Transverse colon (tissue), 4 donors: ENCODE measurements around the gene OR4D1. TPM values are rescaled to one million over a fixed set of nuclear protein-coding genes. Genes with fewer than 3 reads are reported as not detected.

ENCODE experiments used
- DNase-seq: peaks from one replicate; pipeline ENCODE4 v3.0.0-alpha.2; 2019
- H3K27ac ChIP-seq, 4 donors: fragments of 200-600 bp; sonication (generic); 2 replicates each; pipeline ENCODE4 v1.5.1; 2016 to 2018; ENCODE audit warnings: inconsistent platforms in 4 of 4
- H3K27me3 ChIP-seq: fragments of 200-600 bp; sonication (generic); 2 replicates; pipeline ENCODE4 v1.5.1; 2017; ENCODE audit warnings: inconsistent platforms
- H3K36me3 ChIP-seq, 4 donors: fragments of 200-600 bp; sonication (generic); 2 replicates each; pipeline ENCODE4 v1.5.1; 2017 to 2019; ENCODE audit warnings: inconsistent platforms in 4 of 4
- H3K4me1 ChIP-seq, 4 donors: fragments of 200-600 bp; sonication (generic); 2 replicates each; pipeline ENCODE4 v1.5.1; 2017 to 2020; ENCODE audit warnings: inconsistent platforms in 4 of 4
- H3K4me3 ChIP-seq, 4 donors: fragments of 200-600 bp; sonication (generic); 1 replicate in 1 of 4; 2 replicates in 3 of 4; pipeline versions ENCODE4 v1.5.1 to v1.6.1; 2017 to 2019; ENCODE audit warnings: inconsistent platforms in 4 of 4
- H3K9me3 ChIP-seq, 2 donors: fragments of 200-600 bp; sonication (generic); 2 replicates each; pipeline ENCODE4 v1.5.1; 2017 to 2019; ENCODE audit warnings: inconsistent platforms in 2 of 2
- EP300 ChIP-seq: sonication (generic); formaldehyde crosslinking; IDR thresholded peaks from one replicate; pipeline ENCODE4 v1.6.1; 2017; ENCODE audit warnings: antibody characterized with exemption, low read depth
- POLR2A ChIP-seq: fragments of 450-650 bp; IDR thresholded peaks from one replicate; pipeline ENCODE4 v1.6.1; 2016; ENCODE audit warnings: antibody characterized with exemption, mild to moderate bottlenecking, moderate library complexity
- POLR2AphosphoS5 ChIP-seq, 3 donors: sonication (generic); formaldehyde crosslinking; IDR thresholded peaks; one replicate each; pipeline ENCODE4 v1.6.1; 2016; ENCODE audit warnings: antibody characterized with exemption in 3 of 3
- WGBS, 2 donors: methylation state at CpG; one replicate each; pipeline ENCODE4 v1.1.5; 2018; ENCODE audit warnings: low coverage in 1 of 2; 5-methylcytosine and 5-hydroxymethylcytosine counted together
- in situ Hi-C, 4 donors: fragments of 200-750 bp; cut with MboI; loops; one replicate each; pipeline versions ENCODE4 v1.15.0 to v1.15.1; 2017; ENCODE audit warnings: low sequenced_read_pairs in 3 of 4, low pct_ligation_motif_present in 1 of 4, low pct_unique_long_range_greater_than_20kb in 1 of 4
- intact Hi-C: fragments of 100-400 bp; cut with DNase I; formaldehyde crosslinking; loops from one replicate; pipeline ENCODE4 v1.15.1; 2023; ENCODE audit warnings: low total_unique reads
- total RNA-seq, 4 donors: library from RNA; depleted of rRNA; stranded (reverse); fragments of >200 nt; gene quantifications; one replicate each; pipeline ENCODE4 v1.1.0, GENCODE V29; 2016
- TF ChIP-seq, protein P1 (sequence below), 5 experiments: fragments of 200-600 bp in 3 of 5; fragments of 450-650 bp in 2 of 5; sonication (generic) in 3 of 5; IDR thresholded peaks; 1 replicate in 2 of 5; 2 replicates in 3 of 5; pipeline ENCODE4 v1.5.1; 2016 to 2017; ENCODE audit warnings: antibody characterized with exemption in 5 of 5, inconsistent platforms in 3 of 5, mild to moderate bottlenecking in 2 of 5, moderate library complexity in 1 of 5

OR4D1 gene
- total RNA-seq, 4 donors from 2014 or later, result not detected

DNA sequence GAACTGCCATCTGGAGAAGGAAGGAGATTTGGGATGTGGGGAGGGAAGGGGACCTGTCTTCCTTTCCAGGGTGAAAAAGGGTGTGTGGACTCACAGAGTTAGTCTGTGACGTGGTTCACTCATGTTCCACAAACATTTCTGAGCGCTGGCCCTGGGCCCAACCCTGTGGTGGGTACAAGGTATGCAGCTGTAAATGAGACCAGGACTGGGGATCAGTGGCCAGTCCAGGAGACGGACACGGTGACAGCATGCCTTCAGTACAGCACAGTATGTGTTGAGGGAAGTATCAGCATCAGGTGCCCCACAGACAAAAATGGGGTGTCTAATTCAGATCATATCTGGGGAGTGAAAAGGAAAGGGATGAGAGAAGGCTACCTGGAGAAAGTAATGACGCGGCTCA, 38.9 kb downstream of the OR4D1 start:
- H3K4me3 ChIP-seq, result no peak overlapping the region
- no peak overlapping the region for H3K27ac ChIP-seq
- no peak for DNase-seq
- H3K36me3 ChIP-seq, result no peaks in the 10 kb centered on the region
- peaks cover 11% of the 10 kb centered on the region for H3K27me3 ChIP-seq
- WGBS, 2 donors, result 92 to 100% methylated on average over 3 to 6 of the region's 6 CpGs
- no peaks in the 10 kb centered on the region for H3K9me3 ChIP-seq
- no peaks in the 10 kb centered on the region for H3K4me1 ChIP-seq
- in situ Hi-C loops (no loop called here), intact Hi-C loops (no loop called here)
- TF ChIP-seq POLR2AphosphoS5 (IDR thresholded peaks at IDR 0.05), result no peak
- TF ChIP-seq EP300, result no peak
- TF ChIP-seq, protein P1, sequence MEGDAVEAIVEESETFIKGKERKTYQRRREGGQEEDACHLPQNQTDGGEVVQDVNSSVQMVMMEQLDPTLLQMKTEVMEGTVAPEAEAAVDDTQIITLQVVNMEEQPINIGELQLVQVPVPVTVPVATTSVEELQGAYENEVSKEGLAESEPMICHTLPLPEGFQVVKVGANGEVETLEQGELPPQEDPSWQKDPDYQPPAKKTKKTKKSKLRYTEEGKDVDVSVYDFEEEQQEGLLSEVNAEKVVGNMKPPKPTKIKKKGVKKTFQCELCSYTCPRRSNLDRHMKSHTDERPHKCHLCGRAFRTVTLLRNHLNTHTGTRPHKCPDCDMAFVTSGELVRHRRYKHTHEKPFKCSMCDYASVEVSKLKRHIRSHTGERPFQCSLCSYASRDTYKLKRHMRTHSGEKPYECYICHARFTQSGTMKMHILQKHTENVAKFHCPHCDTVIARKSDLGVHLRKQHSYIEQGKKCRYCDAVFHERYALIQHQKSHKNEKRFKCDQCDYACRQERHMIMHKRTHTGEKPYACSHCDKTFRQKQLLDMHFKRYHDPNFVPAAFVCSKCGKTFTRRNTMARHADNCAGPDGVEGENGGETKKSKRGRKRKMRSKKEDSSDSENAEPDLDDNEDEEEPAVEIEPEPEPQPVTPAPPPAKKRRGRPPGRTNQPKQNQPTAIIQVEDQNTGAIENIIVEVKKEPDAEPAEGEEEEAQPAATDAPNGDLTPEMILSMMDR (IDR thresholded peaks at IDR 0.05), result no peak
- no peak for TF ChIP-seq POLR2A

GRCh38 chr17:58187675-58188074, 39.5 kb downstream of the OR4D1 start:
- H3K27ac ChIP-seq, result no peak overlapping the region
- in situ Hi-C loops (no loop called here), intact Hi-C loops (no loop called here)
- TF ChIP-seq POLR2A (no peak), POLR2AphosphoS5 (IDR thresholded peaks at IDR 0.05) (no peak), EP300 (no peak)
- TF ChIP-seq, protein P1 (IDR thresholded peaks at IDR 0.05), result no peak
- DNase-seq, result no peak
- no peaks in the 10 kb centered on the region for H3K9me3 ChIP-seq
- H3K27me3 ChIP-seq, result peaks cover 11% of the 10 kb centered on the region
- H3K36me3 ChIP-seq, result no peaks in the 10 kb centered on the region
- no peak overlapping the region for H3K4me3 ChIP-seq
- no peaks in the 10 kb centered on the region for H3K4me1 ChIP-seq
- WGBS, 2 donors, result 36% methylated on average over 7 of the region's 7 CpGs; no CpG with 5 or more reads in 1 of the 2 donors

DNA sequence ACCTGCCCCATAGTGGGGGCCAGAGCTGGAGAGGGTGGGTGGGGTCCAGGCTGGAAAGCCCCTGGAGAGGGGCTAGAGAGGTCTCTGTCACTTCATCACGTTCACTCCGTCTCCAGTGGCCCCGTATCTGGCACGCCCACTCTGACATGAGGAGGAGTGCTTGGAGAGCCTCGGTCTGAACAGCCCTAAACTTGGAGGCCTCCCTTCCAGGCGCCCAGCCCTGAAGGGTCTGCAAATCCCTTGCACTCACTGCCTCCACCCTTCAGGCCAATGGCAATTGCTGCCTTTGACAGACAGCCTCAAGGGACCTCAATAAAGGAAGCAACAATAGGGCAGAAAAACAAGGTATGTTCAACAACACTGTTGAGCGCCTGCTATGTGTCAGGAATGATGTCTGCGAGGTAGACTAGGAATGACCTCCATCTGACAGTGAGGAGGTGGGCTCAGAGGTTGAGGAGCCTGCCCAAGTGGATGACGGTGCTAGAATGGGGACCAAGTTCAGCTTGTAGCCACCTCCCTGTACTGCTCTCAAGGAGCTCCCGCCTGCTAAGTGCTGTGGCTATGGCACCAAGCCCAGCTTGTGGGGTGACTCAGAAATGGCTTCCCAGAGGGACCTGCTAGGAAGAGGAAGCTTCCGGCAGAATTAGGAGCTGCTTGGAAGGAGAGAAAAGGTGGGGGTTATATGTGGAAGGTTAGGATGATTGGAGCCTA, 41.4 kb downstream of the OR4D1 start:
- intact Hi-C loops (no loop called here), in situ Hi-C loops (no loop called here)
- 58 to 59% methylated on average over 4 to 11 of the region's 11 CpGs for WGBS, 2 donors
- DNase-seq, result no peak
- H3K9me3 ChIP-seq, result no peaks in the 10 kb centered on the region
- TF ChIP-seq POLR2AphosphoS5 (IDR thresholded peaks at IDR 0.05) (no peak), EP300 (no peak), POLR2A (no peak)
- TF ChIP-seq, protein P1 (IDR thresholded peaks at IDR 0.05), result no peak
- peaks cover 11% of the 10 kb centered on the region for H3K27me3 ChIP-seq
- H3K36me3 ChIP-seq, result no peaks in the 10 kb centered on the region
- no peaks in the 10 kb centered on the region for H3K4me1 ChIP-seq
- H3K4me3 ChIP-seq, result no peak overlapping the region
- no peak overlapping the region for H3K27ac ChIP-seq

GRCh38 chr17:58191241-58191896, 43.2 kb downstream of the OR4D1 start:
- 55% methylated on average over 14 of the region's 14 CpGs; no CpG with 5 or more reads in 1 of the 2 donors for WGBS, 2 donors
- in situ Hi-C loops, result no loop called here
- intact Hi-C loops, result no loop called here
- Histone ChIP-seq H3K36me3 (no peaks in the 10 kb centered on the region), H3K4me3 (no peak overlapping the region), H3K27ac (no peak overlapping the region), H3K4me1 (no peaks in the 10 kb centered on the region), H3K27me3 (peaks cover 11% of the 10 kb centered on the region), H3K9me3 (no peaks in the 10 kb centered on the region)
- DNase-seq, result no peak
- TF ChIP-seq, protein P1 (IDR thresholded peaks at IDR 0.05), result no peak
- no peak for TF ChIP-seq EP300
- no peak for TF ChIP-seq POLR2AphosphoS5 (IDR thresholded peaks at IDR 0.05)
- no peak for TF ChIP-seq POLR2A
